GM18951 (cell line): Measurements from ENCODE around the gene BCAS1.

ENCODE experiments used
- POLR2A ChIP-seq: IDR thresholded peaks from 4 replicates; pipeline ENCODE4 v1.6.1; 2011; ENCODE audit warnings: mild to moderate bottlenecking; ENCODE audit not compliant: insufficient read length, insufficient read depth; ENCODE audit errors: extremely low read depth
- in situ Hi-C: fragments of 300-500 bp; cut with MboI; formaldehyde crosslinking; loops from one replicate; pipeline ENCODE4 v1.12.0; 2022; ENCODE audit warnings: low sequenced_read_pairs, mixed read lengths, inconsistent platforms; ENCODE audit not compliant: unreplicated experiment

Gene BCAS1

DNA sequence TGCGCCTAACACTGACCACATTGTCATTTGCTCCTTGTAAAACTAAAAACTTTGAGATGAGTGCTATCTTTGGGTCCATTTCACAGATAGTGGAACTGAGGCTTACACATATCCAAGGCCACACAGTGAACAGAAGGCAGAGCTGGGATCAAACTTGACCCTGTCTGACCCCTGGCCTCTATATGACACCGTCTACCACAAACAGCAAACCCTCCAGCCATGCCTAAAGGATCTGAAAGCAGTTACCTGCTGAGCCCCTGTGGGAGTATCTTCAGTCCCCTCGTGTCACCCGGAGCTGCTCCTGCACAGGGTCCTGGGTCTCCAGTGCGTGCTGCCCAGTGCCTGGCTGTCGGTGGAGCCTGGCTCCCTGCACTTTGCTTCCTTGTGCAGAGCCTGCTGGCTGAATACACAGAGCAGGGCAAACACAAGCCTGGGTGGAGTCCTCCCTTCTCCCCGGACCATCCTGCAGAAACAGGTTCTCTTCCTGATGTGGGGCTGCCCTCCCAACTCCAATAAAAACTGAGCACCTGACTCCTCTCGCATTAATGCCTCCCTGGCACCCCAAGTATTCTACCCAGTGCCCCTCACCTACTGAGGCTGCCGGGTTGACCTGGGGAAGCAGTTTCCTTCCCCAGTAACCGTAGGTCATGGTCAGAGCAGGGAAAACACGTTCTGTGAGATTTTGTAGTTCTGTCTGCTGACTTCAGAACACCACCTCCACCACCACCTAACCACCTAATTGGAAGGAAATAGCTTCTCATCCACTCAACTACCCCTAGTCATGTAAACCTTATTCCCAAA is at the start of gene BCAS1:
TSS of gene BCAS1 (minus strand) at position 408 of the 801 bp plus-strand sequence. CDS start 11,876 bp downstream, outside the sequence.
- no peak for TF ChIP-seq POLR2A
- in situ Hi-C loops, result loop anchor here (25.0 kb wide), 1 partner anchor 358 kb away; no protein-coding TSS in a partner anchor

DNA sequence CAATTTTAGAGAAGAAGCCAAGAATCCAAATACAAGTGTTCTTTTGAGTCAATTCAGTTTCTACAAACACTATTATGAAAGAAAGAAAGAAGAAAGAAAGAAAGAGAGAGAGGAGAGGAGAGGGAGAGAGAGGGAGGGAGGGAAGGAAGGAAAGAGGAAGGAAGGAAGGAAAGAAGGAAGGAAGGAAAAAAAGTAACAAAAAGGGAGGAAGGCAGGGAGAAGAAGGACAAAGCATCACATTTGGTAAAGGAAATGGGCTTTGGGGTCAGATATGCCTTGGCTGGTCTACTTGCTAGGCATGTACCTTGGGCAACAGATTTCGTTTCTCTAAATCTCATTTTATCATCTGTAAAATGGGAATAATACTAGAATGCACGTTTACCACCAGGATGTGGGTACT is 49.4 kb upstream of the BCAS1 start:
- no peak for TF ChIP-seq POLR2A

DNA sequence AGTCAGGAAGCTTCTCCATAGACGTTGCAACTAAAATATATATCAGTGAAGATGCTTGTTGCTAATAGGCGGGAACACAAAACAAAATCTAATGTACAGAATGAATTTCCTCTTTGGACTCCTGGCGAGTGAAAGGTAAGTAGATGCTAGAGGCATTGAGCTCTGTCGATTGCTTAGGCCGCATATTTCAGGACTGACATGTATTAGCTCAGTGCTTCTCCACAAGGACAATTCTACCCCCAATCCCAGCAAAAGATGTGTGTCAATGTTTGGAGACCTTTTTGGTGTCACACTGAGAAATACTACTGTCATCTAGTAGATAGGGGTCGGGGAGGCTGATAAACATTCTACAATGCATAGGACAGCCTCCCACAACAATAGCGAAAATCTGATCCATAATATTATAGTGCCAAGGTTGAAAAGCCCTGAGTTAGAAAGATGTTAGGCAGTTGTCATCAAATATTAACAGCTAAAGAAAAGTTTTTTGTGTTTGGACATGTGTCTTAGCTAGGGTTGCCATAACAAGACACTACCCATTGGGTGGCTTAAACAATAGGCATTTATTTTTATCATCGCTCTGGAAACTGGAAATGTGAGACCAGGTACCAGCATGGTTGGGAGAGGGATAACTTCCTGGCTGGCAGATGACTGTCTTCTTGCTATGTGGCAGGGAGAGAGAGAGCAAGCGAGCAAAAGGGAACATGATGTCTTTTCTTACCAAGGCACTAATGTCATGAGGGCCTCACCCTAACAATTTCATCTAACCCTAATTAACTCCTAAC is 48.0 kb upstream of the BCAS1 start:
- in situ Hi-C loops, result no loop called here
- no peak for TF ChIP-seq POLR2A

More for the DNA sequence above, 49.4 kb upstream of the BCAS1 start:
- in situ Hi-C loops, result no loop called here

DNA sequence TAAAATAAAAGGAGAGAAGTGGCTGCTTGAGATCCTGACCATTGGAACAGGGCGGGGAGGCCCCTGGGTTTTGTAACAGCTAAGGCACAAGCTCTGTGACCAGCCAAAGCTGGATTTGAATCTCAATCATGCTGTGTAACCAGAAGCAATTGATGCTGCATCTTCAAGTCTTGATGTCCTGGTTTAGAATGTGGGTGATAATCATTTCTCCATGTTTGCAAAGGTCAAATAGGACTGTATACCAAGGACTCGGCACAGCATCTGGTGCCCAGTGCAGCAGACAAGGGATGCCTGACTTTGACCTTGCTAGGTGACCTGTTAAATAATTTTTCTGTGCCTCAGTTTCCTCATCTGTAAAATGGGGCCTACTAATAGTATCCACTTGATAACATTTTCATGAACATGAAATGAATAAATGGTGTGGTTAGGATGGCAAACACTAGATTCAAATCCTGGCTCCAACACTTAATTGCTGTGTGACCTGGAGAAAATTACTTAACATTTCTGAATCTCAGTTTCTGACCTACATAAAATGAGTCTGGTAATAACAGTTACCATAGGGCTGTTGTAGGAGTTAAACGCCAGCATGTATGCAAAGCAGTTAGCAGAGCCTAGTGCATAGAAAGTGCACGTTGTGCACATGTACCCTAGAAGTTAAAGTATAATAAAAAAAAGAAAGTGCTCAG is 46.3 kb upstream of the BCAS1 start:
- TF ChIP-seq POLR2A, result no peak
- in situ Hi-C loops, result no loop called here

DNA sequence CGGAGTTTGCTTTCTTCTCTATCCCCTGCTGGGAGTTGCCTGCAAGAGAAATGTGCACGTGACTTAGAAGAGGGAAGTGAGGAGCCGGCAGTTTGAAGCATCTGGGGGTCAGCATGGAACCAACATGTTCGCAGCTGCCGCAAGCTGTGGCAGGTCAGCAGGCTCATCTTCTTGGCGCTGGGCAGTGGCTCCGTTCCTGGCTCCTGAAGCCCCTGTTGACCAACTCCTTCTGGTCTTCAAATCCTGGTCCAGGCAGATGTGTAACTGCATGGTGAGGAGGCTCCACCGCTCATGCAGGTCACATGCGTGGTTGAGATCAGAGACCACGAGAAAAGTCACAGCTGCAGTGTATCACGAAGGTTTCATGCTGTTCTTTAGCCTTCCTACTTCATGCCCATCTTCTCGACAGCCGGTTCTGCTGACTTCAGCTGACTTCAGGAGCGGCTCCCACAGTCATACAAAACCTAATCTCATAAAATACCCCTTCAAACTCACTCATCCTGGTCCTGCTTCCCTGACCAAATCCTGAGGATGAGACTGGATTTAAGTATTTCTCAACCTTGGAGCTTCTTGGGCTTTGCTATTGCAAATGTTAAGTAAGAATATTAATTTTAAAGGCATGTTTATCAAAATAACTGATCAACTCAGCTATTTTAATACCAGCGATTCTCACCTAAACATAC is 44.9 kb upstream of the BCAS1 start:
- no peak for TF ChIP-seq POLR2A
- in situ Hi-C loops, result no loop called here

DNA sequence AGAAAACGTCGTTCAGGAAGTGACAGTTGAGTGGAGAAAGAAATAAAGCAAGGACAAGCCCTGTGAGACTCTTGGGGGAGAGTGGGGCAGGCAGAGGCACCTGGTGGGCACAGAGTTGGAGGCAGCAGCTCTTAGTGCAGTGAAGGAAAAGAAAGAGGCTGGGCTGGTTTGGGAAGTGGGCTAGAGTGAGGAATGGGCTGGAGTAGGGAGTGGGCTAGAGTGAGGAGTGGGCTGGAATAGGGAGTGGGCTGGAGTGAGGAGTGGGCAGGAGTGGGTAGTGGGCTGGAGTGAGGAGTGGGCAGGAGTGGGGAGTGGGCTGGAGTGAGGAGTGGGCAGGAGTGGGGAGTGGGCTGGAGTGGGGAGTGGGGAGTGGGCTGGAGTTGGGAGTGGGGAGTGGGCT is 43.7 kb upstream of the BCAS1 start:
- in situ Hi-C loops, result no loop called here
- no peak for TF ChIP-seq POLR2A

GRCh38 chr20:54113566-54113965 is 43.2 kb upstream of the BCAS1 start:
- TF ChIP-seq POLR2A, result no peak
- in situ Hi-C loops, result no loop called here

- in situ Hi-C loops, result no loop called here
- no peak for TF ChIP-seq POLR2A
These were observed 42.0 kb upstream of the BCAS1 start for GRCh38 chr20:54112221-54112884.

DNA sequence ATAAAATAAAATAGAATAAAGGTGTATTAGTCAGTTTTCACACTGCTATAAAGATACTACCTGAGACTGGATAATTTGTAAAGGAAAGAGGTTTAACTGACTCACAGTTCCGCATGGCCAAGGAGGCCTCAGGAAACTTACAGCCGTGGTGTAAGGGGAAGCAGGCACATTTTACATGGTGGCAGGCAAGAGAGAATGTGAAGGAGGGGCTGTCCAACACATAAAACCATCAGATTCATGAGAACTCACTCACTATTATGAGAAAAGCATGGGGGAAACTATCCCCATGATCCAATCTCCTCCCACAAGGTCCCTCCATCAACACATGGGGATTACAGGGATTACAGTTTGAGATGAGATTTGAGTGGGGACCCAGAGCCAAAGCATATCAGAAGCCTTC is 41.1 kb upstream of the BCAS1 start:
- in situ Hi-C loops, result no loop called here
- no peak for TF ChIP-seq POLR2A

DNA sequence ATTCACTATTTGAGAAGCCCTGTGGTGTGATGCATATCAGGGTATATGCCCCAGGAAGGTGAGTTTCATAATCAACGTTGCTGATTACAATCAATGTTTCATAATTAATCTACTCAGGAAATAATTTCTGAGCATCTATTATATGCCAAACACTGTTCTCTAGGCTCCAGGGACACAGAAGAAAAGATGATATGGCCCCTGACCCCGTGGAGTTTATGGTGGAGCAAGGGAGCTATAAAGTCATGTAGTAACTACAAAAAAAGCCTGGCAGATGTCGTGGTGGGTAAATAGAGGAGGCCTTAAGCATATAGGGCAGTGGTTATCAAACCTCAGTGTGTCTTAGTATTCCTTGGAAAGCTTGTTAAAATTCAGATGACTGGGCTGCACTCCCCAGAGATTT is 40.1 kb upstream of the BCAS1 start:
- no peak for TF ChIP-seq POLR2A
- in situ Hi-C loops, result no loop called here

DNA sequence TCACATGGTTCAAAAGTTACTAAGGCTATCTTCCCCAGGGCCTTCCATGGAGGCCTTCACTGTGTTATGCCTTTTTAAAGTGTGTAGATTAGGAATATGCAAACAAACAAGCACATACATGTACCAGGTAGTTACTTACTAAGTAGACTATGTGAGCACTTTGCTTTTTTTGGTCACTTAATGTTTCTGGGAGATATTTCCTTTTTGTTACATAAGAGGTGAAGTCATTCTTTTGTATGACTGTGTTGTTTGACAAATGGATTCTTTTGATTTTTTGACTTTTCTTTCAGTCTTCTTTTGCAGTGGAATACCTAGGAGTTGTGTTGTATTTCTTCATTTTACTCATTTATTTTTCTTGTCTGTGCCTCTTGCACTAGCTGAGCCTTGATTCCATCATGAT is 39.6 kb upstream of the BCAS1 start:
- no peak for TF ChIP-seq POLR2A
- in situ Hi-C loops, result no loop called here

GRCh38 chr20:54108817-54109216 is 38.4 kb upstream of the BCAS1 start:
- TF ChIP-seq POLR2A, result no peak
- in situ Hi-C loops, result loop anchor here (10.0 kb wide), 2 partner anchors 86 to 536 kb away; no protein-coding TSS in a partner anchor
